Lung (tissue), 12 donors: ENCODE results near the gene MMP11. TPM values are rescaled to one million over a fixed set of nuclear protein-coding genes. Genes with fewer than 3 reads are reported as not detected.

Experiments used
- ATAC-seq: fragments of 200-7000 bp; cut with Tn5 transposase; one replicate; pipeline ENCODE4 v1.9.1; 2020; ENCODE audit warnings: moderate number of reproducible peaks; ENCODE audit not compliant: insufficient read depth, low FRiP score
- DNase-seq, 3 donors: peaks; one replicate each; pipeline ENCODE4 v3.0.0-alpha.2; 2013 to 2017
- H3K27ac ChIP-seq, 2 donors: one replicate each; pipeline ENCODE4 v1.5.1; 2013; ENCODE audit warnings: mild to moderate bottlenecking in 2 of 2, moderate library complexity in 2 of 2, control low read depth in 1 of 2, inconsistent platforms in 1 of 2, low read depth in 1 of 2, low read length in 1 of 2
- H3K27me3 ChIP-seq, 3 donors: one replicate each; pipeline ENCODE4 v1.5.1; 2013; ENCODE audit warnings: low read length in 2 of 3; ENCODE audit not compliant: control insufficient read depth in 3 of 3, insufficient read depth in 3 of 3
- H3K36me3 ChIP-seq, 4 donors: one replicate each; pipeline ENCODE4 v1.5.1; 2013; ENCODE audit warnings: low read length in 4 of 4, mild to moderate bottlenecking in 1 of 4, moderate library complexity in 1 of 4; ENCODE audit not compliant: control insufficient read depth in 4 of 4, insufficient read depth in 4 of 4
- H3K4me1 ChIP-seq, 5 donors: one replicate each; pipeline ENCODE4 v1.5.1; 2013; ENCODE audit warnings: low read length in 5 of 5, mild to moderate bottlenecking in 2 of 5, moderate library complexity in 1 of 5; ENCODE audit not compliant: control insufficient read depth in 5 of 5, insufficient read depth in 5 of 5
- H3K4me3 ChIP-seq: one replicate; pipeline ENCODE4 v1.5.1; 2013; ENCODE audit warnings: mild to moderate bottlenecking, control low read depth, moderate library complexity
- H3K9ac ChIP-seq, 2 donors: one replicate each; pipeline ENCODE4 v1.5.1; 2013; ENCODE audit warnings: low read length in 2 of 2, control low read depth in 1 of 2; ENCODE audit not compliant: insufficient read depth in 1 of 2
- H3K9me3 ChIP-seq, 4 donors: one replicate each; pipeline ENCODE4 v1.5.1; 2013; ENCODE audit warnings: low read length in 3 of 4, mild to moderate bottlenecking in 1 of 4, moderate library complexity in 1 of 4; ENCODE audit not compliant: control insufficient read depth in 4 of 4, insufficient read depth in 3 of 4
- WGBS, 2 donors: extraction: QIAGEN DNeasy Blood & Tissue Kit; methylation state at CpG; one replicate each; pipeline ENCODE4 v1.1.7; 2013; 5-methylcytosine and 5-hydroxymethylcytosine counted together
- polyA plus RNA-seq, 2 donors: library from polyadenylated mRNA; stranded (reverse); fragments of 200-250 nt; gene quantifications; one replicate each; pipeline ENCODE4 v1.2.1, GENCODE V29; 2013
- total RNA-seq, 2 donors: library from RNA; depleted of rRNA in 1 of 2; stranded (reverse); fragments of >200 nt in 1 of 2; gene quantifications; one replicate each; pipeline ENCODE4 v1.2.1, GENCODE V29; 2014 to 2021
- TF ChIP-seq, protein P1 (sequence below): IDR thresholded peaks from 2 replicates; pipeline ENCODE4 v1.5.1; 2012; ENCODE audit warnings: mild to moderate bottlenecking; ENCODE audit errors: control extremely low read depth, extremely low read depth
- donor health status: control.
- donor health status: control.
- donor health status: Bipolar disorder and iron deficiency.
- donor health status: healthy.
- donor health status: DM: yes; HTN: yes; CAD: no.

The MMP11 gene
- total and polyA plus RNA-seq, 4 donors = 0.43 to 2.6 (median 1.4) TPM

DNA sequence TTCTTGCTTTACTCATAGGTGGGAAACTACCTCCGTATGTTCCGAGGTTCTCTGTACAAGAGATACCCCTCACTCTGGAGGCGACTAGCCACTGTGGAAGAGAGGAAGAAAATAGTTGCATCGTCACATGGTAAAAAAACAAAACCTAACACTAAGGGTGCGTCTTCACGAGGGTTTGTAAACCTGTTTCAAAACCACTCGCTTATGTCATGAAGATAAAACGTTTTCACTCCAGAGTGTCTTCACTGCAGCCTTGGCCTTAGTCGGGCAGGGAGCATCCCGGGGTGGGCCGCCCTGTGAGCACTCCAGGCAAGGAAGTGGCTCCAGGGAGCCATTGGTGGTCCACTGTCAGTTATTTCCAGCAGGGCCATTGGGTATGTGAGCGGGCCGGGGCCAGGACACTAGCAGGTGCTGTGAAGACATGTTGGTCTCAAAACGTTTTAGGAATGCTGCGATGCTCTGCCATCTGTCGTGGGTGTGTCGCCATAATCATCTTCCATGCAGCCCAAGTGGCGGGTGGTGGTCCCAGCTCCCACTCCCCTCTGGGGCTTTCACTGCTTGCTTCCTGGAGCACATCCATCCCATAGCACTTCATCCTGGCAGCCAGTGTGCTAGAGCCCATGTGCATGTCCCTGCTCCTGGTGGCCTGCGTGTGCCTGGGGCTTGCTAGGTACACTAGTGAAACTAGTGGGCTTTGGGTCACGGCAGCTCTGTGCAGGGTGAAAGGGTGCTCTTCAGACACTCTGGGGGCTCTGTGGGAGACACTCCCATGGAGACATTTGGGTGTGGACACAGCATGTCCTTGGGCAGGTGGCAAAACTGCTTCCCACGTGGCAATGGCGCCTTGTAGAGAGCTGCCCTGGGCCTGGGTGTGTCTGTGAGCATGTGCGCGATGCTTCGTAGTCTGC lies 19.3 kb downstream of the MMP11 start:
- DNase-seq (no peak), ATAC-seq (no peak)
- Histone ChIP-seq H3K36me3 (peaks cover 14 to 39% (median 35%) of the 10 kb centered on the region in 4 donors), H3K27ac (no peak overlapping the region), H3K9ac (no peak overlapping the region), H3K9me3 (no peaks in the 10 kb centered on the region), H3K4me3 (no peak overlapping the region), H3K4me1 (peaks cover 0 to 33% (median 4%) of the 10 kb centered on the region in 5 donors), H3K27me3 (no peaks in the 10 kb centered on the region)
- TF ChIP-seq, protein P1, sequence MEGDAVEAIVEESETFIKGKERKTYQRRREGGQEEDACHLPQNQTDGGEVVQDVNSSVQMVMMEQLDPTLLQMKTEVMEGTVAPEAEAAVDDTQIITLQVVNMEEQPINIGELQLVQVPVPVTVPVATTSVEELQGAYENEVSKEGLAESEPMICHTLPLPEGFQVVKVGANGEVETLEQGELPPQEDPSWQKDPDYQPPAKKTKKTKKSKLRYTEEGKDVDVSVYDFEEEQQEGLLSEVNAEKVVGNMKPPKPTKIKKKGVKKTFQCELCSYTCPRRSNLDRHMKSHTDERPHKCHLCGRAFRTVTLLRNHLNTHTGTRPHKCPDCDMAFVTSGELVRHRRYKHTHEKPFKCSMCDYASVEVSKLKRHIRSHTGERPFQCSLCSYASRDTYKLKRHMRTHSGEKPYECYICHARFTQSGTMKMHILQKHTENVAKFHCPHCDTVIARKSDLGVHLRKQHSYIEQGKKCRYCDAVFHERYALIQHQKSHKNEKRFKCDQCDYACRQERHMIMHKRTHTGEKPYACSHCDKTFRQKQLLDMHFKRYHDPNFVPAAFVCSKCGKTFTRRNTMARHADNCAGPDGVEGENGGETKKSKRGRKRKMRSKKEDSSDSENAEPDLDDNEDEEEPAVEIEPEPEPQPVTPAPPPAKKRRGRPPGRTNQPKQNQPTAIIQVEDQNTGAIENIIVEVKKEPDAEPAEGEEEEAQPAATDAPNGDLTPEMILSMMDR = no peak
- 90 to 94% methylated on average over 25 of the region's 25 CpGs for WGBS, 2 donors

GRCh38 chr22:23793326-23793725 lies 20.7 kb downstream of the MMP11 start:
- TF ChIP-seq, protein P1 = no peak
- no peak overlapping the region for H3K4me3 ChIP-seq

GRCh38 chr22:23796461-23796860 lies 23.8 kb downstream of the MMP11 start:
- Histone ChIP-seq H3K4me1 (peaks cover 0 to 3% (median 0%) of the 10 kb centered on the region in 5 donors), H3K9me3 (no peaks in the 10 kb centered on the region), H3K27ac (no peak overlapping the region), H3K9ac (no peak overlapping the region), H3K27me3 (no peaks in the 10 kb centered on the region), H3K36me3 (peaks cover 22 to 54% (median 53%) of the 10 kb centered on the region in 4 donors), H3K4me3 (no peak overlapping the region)
- no peak for ATAC-seq
- WGBS, 2 donors = 72 to 83% methylated on average over 5 of the region's 5 CpGs
- DNase-seq = no peak
- TF ChIP-seq, protein P1 = no peak

More at GRCh38 chr22:23793326-23793725, 20.7 kb downstream of the MMP11 start:
- H3K27me3 ChIP-seq = no peaks in the 10 kb centered on the region
- H3K9me3 ChIP-seq = no peaks in the 10 kb centered on the region
- no peak overlapping the region for H3K27ac ChIP-seq
- H3K4me1 ChIP-seq = peaks cover 0 to 24% (median 4%) of the 10 kb centered on the region in 5 donors
- WGBS, 2 donors = 90 to 93% methylated on average over 8 of the region's 8 CpGs
- no peak for ATAC-seq
- peaks cover 14 to 44% (median 40%) of the 10 kb centered on the region in 4 donors for H3K36me3 ChIP-seq
- DNase-seq = no peak
- H3K9ac ChIP-seq = no peak overlapping the region
